ENCODE data around the gene RALA. TPM values are rescaled to one million over a fixed set of nuclear protein-coding genes. Genes with fewer than 3 reads are reported as not detected.

RALA gene
- total and polyA plus RNA-seq, 4 donors: 5.7 to 18.8 (median 9.2) TPM

DNA sequence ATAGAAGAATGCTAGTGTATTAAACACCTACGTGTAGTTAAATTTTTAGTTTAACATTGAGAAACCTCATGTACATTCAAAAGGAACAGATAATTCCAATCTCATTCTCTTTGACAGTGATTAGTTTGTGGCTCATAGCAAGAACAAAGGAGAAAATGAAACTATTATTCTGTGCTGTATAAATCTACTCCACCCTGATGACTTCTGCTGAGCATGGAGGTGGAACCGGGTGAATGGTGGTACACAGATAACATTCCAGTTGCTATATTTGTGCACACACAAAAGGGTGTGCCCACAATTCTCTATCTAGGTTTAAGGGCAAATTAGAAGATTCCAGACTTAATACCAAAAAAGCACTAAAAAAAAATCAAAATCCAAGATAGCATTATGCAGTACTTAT is 17.0 kb upstream of the RALA start:
- no peaks in the 10 kb centered on the region for H3K4me1 ChIP-seq (ENCODE audit: control insufficient read depth in 4 of 4, insufficient read depth in 4 of 4, low read length in 3 of 4)
- H3K27me3 ChIP-seq (ENCODE audit: control insufficient read depth in 4 of 4, insufficient read depth in 4 of 4, low read length in 3 of 4): no peaks in the 10 kb centered on the region
- TF ChIP-seq FOXA1 (IDR thresholded peaks at IDR 0.05) (no peak), JUND (IDR thresholded peaks at IDR 0.05) (no peak), NR2F2 (IDR thresholded peaks at IDR 0.05) (no peak), YY1 (IDR thresholded peaks at IDR 0.05) (no peak), HNF4A (conservative IDR thresholded peaks at IDR 0.05) (no peak), EGR1 (IDR thresholded peaks at IDR 0.05; ENCODE audit: low read depth in 2 of 2) (no peak), HNF4G (IDR thresholded peaks at IDR 0.05) (no peak), GABPA (IDR thresholded peaks at IDR 0.05 in 1 of 2, conservative IDR thresholded peaks at IDR 0.05 in 1 of 2) (no peak), TAF1 (conservative IDR thresholded peaks at IDR 0.05) (no peak), FOXA2 (IDR thresholded peaks at IDR 0.05) (no peak), RXRA (IDR thresholded peaks at IDR 0.05) (no peak), RAD21 (IDR thresholded peaks at IDR 0.05) (no peak), SP1 (IDR thresholded peaks at IDR 0.05) (no peak)
- TF ChIP-seq, protein P1, sequence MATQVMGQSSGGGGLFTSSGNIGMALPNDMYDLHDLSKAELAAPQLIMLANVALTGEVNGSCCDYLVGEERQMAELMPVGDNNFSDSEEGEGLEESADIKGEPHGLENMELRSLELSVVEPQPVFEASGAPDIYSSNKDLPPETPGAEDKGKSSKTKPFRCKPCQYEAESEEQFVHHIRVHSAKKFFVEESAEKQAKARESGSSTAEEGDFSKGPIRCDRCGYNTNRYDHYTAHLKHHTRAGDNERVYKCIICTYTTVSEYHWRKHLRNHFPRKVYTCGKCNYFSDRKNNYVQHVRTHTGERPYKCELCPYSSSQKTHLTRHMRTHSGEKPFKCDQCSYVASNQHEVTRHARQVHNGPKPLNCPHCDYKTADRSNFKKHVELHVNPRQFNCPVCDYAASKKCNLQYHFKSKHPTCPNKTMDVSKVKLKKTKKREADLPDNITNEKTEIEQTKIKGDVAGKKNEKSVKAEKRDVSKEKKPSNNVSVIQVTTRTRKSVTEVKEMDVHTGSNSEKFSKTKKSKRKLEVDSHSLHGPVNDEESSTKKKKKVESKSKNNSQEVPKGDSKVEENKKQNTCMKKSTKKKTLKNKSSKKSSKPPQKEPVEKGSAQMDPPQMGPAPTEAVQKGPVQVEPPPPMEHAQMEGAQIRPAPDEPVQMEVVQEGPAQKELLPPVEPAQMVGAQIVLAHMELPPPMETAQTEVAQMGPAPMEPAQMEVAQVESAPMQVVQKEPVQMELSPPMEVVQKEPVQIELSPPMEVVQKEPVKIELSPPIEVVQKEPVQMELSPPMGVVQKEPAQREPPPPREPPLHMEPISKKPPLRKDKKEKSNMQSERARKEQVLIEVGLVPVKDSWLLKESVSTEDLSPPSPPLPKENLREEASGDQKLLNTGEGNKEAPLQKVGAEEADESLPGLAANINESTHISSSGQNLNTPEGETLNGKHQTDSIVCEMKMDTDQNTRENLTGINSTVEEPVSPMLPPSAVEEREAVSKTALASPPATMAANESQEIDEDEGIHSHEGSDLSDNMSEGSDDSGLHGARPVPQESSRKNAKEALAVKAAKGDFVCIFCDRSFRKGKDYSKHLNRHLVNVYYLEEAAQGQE (IDR thresholded peaks at IDR 0.05): no peak
- TF ChIP-seq, protein P2, sequence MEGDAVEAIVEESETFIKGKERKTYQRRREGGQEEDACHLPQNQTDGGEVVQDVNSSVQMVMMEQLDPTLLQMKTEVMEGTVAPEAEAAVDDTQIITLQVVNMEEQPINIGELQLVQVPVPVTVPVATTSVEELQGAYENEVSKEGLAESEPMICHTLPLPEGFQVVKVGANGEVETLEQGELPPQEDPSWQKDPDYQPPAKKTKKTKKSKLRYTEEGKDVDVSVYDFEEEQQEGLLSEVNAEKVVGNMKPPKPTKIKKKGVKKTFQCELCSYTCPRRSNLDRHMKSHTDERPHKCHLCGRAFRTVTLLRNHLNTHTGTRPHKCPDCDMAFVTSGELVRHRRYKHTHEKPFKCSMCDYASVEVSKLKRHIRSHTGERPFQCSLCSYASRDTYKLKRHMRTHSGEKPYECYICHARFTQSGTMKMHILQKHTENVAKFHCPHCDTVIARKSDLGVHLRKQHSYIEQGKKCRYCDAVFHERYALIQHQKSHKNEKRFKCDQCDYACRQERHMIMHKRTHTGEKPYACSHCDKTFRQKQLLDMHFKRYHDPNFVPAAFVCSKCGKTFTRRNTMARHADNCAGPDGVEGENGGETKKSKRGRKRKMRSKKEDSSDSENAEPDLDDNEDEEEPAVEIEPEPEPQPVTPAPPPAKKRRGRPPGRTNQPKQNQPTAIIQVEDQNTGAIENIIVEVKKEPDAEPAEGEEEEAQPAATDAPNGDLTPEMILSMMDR (IDR thresholded peaks at IDR 0.05; ENCODE audit: low read depth, low read length, missing input control): no peak
- TF ChIP-seq, protein P3, sequence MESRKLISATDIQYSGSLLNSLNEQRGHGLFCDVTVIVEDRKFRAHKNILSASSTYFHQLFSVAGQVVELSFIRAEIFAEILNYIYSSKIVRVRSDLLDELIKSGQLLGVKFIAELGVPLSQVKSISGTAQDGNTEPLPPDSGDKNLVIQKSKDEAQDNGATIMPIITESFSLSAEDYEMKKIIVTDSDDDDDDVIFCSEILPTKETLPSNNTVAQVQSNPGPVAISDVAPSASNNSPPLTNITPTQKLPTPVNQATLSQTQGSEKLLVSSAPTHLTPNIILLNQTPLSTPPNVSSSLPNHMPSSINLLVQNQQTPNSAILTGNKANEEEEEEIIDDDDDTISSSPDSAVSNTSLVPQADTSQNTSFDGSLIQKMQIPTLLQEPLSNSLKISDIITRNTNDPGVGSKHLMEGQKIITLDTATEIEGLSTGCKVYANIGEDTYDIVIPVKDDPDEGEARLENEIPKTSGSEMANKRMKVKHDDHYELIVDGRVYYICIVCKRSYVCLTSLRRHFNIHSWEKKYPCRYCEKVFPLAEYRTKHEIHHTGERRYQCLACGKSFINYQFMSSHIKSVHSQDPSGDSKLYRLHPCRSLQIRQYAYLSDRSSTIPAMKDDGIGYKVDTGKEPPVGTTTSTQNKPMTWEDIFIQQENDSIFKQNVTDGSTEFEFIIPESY (IDR thresholded peaks at IDR 0.05): no peak
- TF ChIP-seq, protein P4, sequence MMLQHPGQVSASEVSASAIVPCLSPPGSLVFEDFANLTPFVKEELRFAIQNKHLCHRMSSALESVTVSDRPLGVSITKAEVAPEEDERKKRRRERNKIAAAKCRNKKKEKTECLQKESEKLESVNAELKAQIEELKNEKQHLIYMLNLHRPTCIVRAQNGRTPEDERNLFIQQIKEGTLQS (IDR thresholded peaks at IDR 0.05): no peak
- TF ChIP-seq, protein P5, sequence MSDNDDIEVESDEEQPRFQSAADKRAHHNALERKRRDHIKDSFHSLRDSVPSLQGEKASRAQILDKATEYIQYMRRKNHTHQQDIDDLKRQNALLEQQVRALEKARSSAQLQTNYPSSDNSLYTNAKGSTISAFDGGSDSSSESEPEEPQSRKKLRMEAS (IDR thresholded peaks at IDR 0.05): no peak
- no peak for DNase-seq (ENCODE audit: low spot score)
- H3K9ac ChIP-seq (ENCODE audit: low read depth in 1 of 2, low read length in 2 of 2): no peak overlapping the region
- WGBS: 86% methylated on average over 2 of the region's 2 CpGs
- no peak overlapping the region for H3K4me3 ChIP-seq (ENCODE audit: low read depth in 1 of 3, low read length in 3 of 3)
- no peaks in the 10 kb centered on the region for H3K9me3 ChIP-seq (ENCODE audit: control insufficient read depth in 4 of 4, low read length in 3 of 4)
- no peak overlapping the region for H3K27ac ChIP-seq (ENCODE audit: low read depth in 1 of 2, low read length in 2 of 2)
- no peaks in the 10 kb centered on the region for H3K36me3 ChIP-seq (ENCODE audit: control insufficient read depth in 4 of 4, insufficient read depth in 3 of 4, low read depth in 1 of 4, low read length in 3 of 4)

Data from liver (tissue), 9 donors.